Endothelial cell of umbilical vein (primary cell): ENCODE data around the gene BRWD1.

Experiments
- CTCF ChIP-seq, 2 donors: IDR thresholded peaks; 1 replicate in 1 of 2; 2 replicates in 1 of 2; pipeline ENCODE4 v1.5.1; 2011; ENCODE audit warnings: low read length in 2 of 2, mild to moderate bottlenecking in 2 of 2, moderate library complexity in 2 of 2, control low read depth in 1 of 2, inconsistent platforms in 1 of 2, low read depth in 1 of 2; ENCODE audit not compliant: insufficient read depth in 1 of 2; ENCODE audit errors: extremely low read depth in 1 of 2
- EZH2 ChIP-seq: IDR thresholded peaks from 2 replicates; pipeline ENCODE4 v1.6.1; 2012; ENCODE audit warnings: borderline replicate concordance, low read depth, mild to moderate bottlenecking, moderate library complexity, low read length, inconsistent platforms; ENCODE audit not compliant: severe bottlenecking
- FOS ChIP-seq: IDR thresholded peaks from 2 replicates; pipeline ENCODE4 v1.6.1; 2011; ENCODE audit warnings: mild to moderate bottlenecking, low read length, moderate library complexity, borderline replicate concordance; ENCODE audit not compliant: insufficient read depth
- MAX ChIP-seq: IDR thresholded peaks from 2 replicates; pipeline ENCODE4 v1.6.1; 2011; ENCODE audit not compliant: insufficient read depth, insufficient read length
- POLR2A ChIP-seq: IDR thresholded peaks from 2 replicates; pipeline ENCODE4 v1.6.1; 2012; ENCODE audit warnings: low read depth, mild to moderate bottlenecking, control low read depth, low read length
- POLR2AphosphoS5 ChIP-seq: IDR thresholded peaks from 2 replicates; pipeline ENCODE4 v1.6.1; 2012; ENCODE audit warnings: low read depth, mild to moderate bottlenecking, control low read depth, low read length, moderate library complexity; ENCODE audit not compliant: insufficient read depth

GRCh38 chr21:39181205-39181818 is 132.1 kb downstream of the BRWD1 start:
- TF ChIP-seq POLR2A (no peak), EZH2 (no peak), CTCF (IDR thresholded peaks at IDR 0.05; ENCODE audit: extremely low read depth in 1 of 2, insufficient read depth in 1 of 2, low read depth in 1 of 2, low read length in 2 of 2) (no peak), POLR2AphosphoS5 (no peak), MAX (no peak), FOS (no peak)
